Measurements from ENCODE around the gene CCDC88A.
"Not testable (repeated sequence)": the region's sequence is repeated elsewhere in the genome, so short reads cannot be mapped to it uniquely, and the experiment has no call there.

CCDC88A gene

GRCh38 chr2:55301277-55301676 lies 118.4 kb downstream of the CCDC88A start:
- no peak for DNase-seq

GRCh38 chr2:55296393-55296792 lies 123.3 kb downstream of the CCDC88A start:
- no peak for DNase-seq

GRCh38 chr2:55283083-55283482 lies 136.6 kb downstream of the CCDC88A start:
- DNase-seq = no peak

- peak; percentile 87 for DNase-seq
Observed at GRCh38 chr2:55282110-55282917, 137.3 kb downstream of the CCDC88A start.

GRCh38 chr2:55280851-55281546 lies 138.7 kb downstream of the CCDC88A start:
- DNase-seq = not testable (repeated sequence)

- not testable (repeated sequence) for DNase-seq
Observed at GRCh38 chr2:55279859-55280424, 139.7 kb downstream of the CCDC88A start.

GRCh38 chr2:55279214-55279835 lies 140.3 kb downstream of the CCDC88A start:
- not testable (repeated sequence) for DNase-seq

GRCh38 chr2:55277310-55277709 lies 142.3 kb downstream of the CCDC88A start:
- no peak for DNase-seq

GRCh38 chr2:55274346-55274745 lies 145.3 kb downstream of the CCDC88A start:
- DNase-seq = not testable (repeated sequence)

- DNase-seq = no peak
Observed at GRCh38 chr2:55269645-55269990, 150.0 kb downstream of the CCDC88A start.

GRCh38 chr2:55268907-55269644 lies 150.6 kb downstream of the CCDC88A start, which contains the start of gene MTIF2:
MTIF2 (minus strand) TSS chr2:55269231; CDS start chr2:55263858, 5,373 bp downstream.
- DNase-seq = peak; percentile 92

- no peak for DNase-seq
Observed at GRCh38 chr2:55268288-55268906, 151.3 kb downstream of the CCDC88A start.

GRCh38 chr2:55259586-55259985 lies 160.1 kb downstream of the CCDC88A start:
- DNase-seq = not testable (repeated sequence)

- no peak for DNase-seq
Observed at GRCh38 chr2:55252832-55253231, 166.8 kb downstream of the CCDC88A start.

- DNase-seq = no peak
Observed at GRCh38 chr2:55247025-55247424, 172.6 kb downstream of the CCDC88A start.

GRCh38 chr2:55245411-55245810 lies 174.2 kb downstream of the CCDC88A start:
- DNase-seq = no peak

GRCh38 chr2:55242617-55243016 lies 177.0 kb downstream of the CCDC88A start:
- no peak for DNase-seq

- not testable (repeated sequence) for DNase-seq
Observed at GRCh38 chr2:55241582-55241981, 178.1 kb downstream of the CCDC88A start.

GRCh38 chr2:55239656-55240222 lies 179.9 kb downstream of the CCDC88A start:
- DNase-seq = no peak

Measured in stimulated activated CD4-positive, alpha-beta T cell treated with anti-CD3 and anti-CD28 coated beads, Interleukin-1b, Interleukin-23, amount 100 ng/mL, for 48 hours (primary cell).